C4-2B (cell line): Measurements from ENCODE around the gene AOAH.
"Not testable (repeated sequence)": the region's sequence is repeated elsewhere in the genome, so short reads cannot be mapped to it uniquely, and the experiment has no call there.

ENCODE experiments used
- H3K27ac ChIP-seq: fragments of 450-650 bp; 2 replicates; pipeline ENCODE4 v1.5.1; 2017
- ZFX ChIP-seq: fragments of 450-650 bp; IDR thresholded peaks from 2 replicates; pipeline ENCODE4 v1.6.1; 2017
- TF ChIP-seq, protein P1 (sequence below): fragments of 450-650 bp; conservative IDR thresholded peaks from 2 replicates; pipeline ENCODE4 v1.5.1; 2017; ENCODE audit warnings: mild to moderate bottlenecking

AOAH gene

GRCh38 chr7:36506820-36507219 is 217.5 kb downstream of the AOAH start:
- TF ChIP-seq, protein P1, sequence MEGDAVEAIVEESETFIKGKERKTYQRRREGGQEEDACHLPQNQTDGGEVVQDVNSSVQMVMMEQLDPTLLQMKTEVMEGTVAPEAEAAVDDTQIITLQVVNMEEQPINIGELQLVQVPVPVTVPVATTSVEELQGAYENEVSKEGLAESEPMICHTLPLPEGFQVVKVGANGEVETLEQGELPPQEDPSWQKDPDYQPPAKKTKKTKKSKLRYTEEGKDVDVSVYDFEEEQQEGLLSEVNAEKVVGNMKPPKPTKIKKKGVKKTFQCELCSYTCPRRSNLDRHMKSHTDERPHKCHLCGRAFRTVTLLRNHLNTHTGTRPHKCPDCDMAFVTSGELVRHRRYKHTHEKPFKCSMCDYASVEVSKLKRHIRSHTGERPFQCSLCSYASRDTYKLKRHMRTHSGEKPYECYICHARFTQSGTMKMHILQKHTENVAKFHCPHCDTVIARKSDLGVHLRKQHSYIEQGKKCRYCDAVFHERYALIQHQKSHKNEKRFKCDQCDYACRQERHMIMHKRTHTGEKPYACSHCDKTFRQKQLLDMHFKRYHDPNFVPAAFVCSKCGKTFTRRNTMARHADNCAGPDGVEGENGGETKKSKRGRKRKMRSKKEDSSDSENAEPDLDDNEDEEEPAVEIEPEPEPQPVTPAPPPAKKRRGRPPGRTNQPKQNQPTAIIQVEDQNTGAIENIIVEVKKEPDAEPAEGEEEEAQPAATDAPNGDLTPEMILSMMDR: no peak
- TF ChIP-seq ZFX: no peak
- no peak overlapping the region for H3K27ac ChIP-seq

GRCh38 chr7:36506130-36506798 is 218.0 kb downstream of the AOAH start:
- TF ChIP-seq ZFX: no peak
- TF ChIP-seq, protein P1: no peak
- H3K27ac ChIP-seq: no peak overlapping the region

GRCh38 chr7:36504617-36505016 is 219.7 kb downstream of the AOAH start:
- not testable (repeated sequence) for H3K27ac ChIP-seq

GRCh38 chr7:36504216-36504615 is 220.1 kb downstream of the AOAH start:
- not testable (repeated sequence) for H3K27ac ChIP-seq

DNA sequence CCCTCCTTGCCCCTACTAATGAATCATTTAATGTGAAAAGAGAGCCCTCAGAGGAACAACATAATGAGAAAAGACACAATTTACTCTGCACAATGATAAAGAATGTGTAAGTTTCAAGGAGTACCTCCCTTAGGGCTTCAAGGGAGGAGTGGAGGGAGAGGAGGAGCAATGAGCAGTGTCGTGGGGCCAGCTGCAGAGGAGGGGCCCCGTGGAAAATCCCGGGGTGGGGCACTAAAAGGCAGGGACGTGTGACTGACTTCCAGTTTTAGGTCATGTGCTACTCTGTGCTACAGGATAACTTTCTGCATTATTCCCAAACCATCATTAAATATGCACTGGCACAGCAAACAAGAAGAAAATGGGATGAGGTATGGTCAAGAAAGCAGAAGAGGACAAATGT is 226.5 kb downstream of the AOAH start:
- TF ChIP-seq, protein P1: no peak
- TF ChIP-seq ZFX: no peak
- no peak overlapping the region for H3K27ac ChIP-seq

DNA sequence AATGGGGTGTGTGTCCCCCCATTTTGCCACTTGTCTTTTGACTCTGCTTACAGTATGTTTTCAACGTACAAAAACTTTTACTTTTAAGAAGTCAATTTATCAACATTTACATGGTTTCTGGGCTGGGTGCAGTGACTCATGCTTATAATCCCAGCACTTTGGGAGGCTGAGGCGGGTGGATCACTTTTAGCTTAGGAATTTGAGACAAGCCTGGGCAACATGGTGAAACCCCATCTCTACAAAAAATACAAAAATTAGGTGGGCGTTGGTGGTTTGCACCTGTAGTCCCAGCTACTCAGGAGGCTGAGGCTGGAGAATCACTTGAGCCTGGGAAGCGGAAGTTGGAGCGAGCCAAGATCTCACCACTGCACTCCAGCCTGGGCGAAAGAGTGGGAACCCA is 227.1 kb downstream of the AOAH start:
- not testable (repeated sequence) for H3K27ac ChIP-seq

DNA sequence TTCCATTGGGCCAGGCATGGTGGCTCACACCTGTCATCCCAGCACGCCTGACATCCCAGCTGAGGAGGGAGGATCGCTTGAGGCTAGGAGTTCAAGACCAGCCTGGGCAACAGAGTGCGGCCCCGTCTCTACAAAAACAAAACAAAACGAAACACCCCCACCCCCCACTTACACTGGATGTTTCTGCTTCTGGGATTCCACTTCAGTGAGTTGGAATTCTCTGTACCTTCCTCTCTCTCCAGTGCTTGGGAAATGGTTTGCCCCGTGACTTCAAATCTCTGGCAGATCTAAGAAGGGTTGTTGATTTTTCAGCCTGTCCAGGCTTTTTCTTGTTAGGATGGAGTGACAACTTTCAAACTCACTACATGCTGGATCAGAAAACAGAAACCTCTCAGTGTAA is 227.7 kb downstream of the AOAH start:
- no peak overlapping the region for H3K27ac ChIP-seq
- no peak for TF ChIP-seq ZFX
- TF ChIP-seq, protein P1: no peak

DNA sequence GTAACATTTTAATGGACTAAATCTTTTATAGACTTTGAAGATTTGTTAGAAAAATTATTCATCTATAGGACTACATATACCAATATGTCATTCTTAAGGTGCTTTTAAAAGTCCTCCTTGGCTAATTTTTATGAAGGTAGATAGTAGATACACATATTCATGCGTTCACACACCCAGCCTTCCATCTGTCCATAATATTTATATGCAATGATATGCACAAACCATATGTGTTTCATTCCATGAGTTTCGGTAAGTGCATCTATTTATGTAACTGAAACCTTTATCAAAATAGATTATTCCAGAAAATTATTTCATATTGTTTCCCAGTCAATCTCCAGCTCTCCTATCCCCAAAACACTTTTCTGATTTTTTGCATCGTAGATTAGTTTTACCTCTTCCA is 233.0 kb downstream of the AOAH start:
- H3K27ac ChIP-seq: no peak overlapping the region
- TF ChIP-seq, protein P1: no peak
- no peak for TF ChIP-seq ZFX

DNA sequence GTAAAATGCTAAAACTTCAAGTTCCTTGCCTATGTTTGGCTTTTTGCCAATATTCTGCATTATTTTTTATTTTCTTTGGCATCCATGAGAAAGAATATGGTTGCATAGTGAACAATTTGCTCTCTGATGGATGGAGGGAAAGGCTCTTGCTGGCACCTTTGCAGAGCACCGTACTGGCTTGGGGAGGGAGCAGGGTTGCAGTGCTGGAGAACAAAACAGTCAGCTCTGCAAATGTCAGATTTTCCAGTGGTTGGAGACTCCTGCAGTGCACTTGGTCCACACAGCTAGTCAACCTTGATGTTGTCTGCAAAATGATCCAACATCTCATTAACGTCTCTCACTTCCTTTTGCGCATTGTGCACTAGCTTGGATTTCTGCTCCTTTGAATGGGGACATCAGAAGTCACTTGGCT is 233.9 kb downstream of the AOAH start:
- no peak overlapping the region for H3K27ac ChIP-seq

DNA sequence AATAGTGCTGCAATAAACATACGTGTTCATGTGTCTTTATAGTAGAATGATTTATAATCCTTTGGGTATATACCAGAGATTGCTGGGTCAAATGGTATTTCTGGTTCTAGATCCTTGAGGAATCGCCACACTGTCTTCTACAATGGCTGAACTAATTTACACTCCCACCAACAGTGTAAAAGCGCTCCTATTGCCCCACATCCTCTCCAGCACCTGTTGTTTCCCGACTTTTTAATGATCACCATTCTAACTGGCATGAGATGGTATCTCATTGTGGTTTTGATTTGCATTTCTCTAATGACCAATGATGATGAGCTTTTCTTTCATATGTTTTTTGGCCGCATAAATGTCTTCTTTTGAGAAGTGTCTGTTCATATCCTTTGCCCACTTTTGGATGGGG is 235.6 kb downstream of the AOAH start:
- not testable (repeated sequence) for H3K27ac ChIP-seq

More for the DNA sequence above, 233.9 kb downstream of the AOAH start:
- TF ChIP-seq ZFX: no peak
- TF ChIP-seq, protein P1: no peak
